ENCODE results near the gene ETV7. TPM values are rescaled to one million over a fixed set of nuclear protein-coding genes. Genes with fewer than 3 reads are reported as not detected.

Gene ETV7
- total RNA-seq, 2 experiments from 2014 or later, result 0.33 to 0.73 TPM

GRCh38 chr6:36350082-36350481, 37.4 kb downstream of the ETV7 start:
- H3K9me3 Mint-ChIP-seq, result no peaks in the 10 kb centered on the region
- no peaks in the 10 kb centered on the region for H3K36me3 Mint-ChIP-seq (ENCODE audit: low read depth)
- ChIA-PET POLR2A (no interaction called here), CTCF (interaction anchor here (1.6 to 2.5 kb wide), 2 partner anchors 9 to 47 kb away, joined by 4 to 10 read pairs; no protein-coding TSS in a partner anchor)
- H3K27ac Mint-ChIP-seq, result no peak overlapping the region
- no peak for DNase-seq
- TF ChIP-seq CTCF (IDR thresholded peaks at IDR 0.05), result no peak
- H3K27ac ChIP-seq (ENCODE audit: low read depth in 1 of 2, low read length in 2 of 2), result no peak overlapping the region
- no peaks in the 10 kb centered on the region for H3K36me3 ChIP-seq (ENCODE audit: insufficient read depth, low read length)
- intact Hi-C loops (cut with DNase I, micrococcal nuclease), result loop anchor here in 1 of 2 experiments (10.0 kb wide), 1 partner anchor 255 kb away; no protein-coding TSS in a partner anchor
- H3K4me1 ChIP-seq (ENCODE audit: insufficient read depth, low read length), result no peaks in the 10 kb centered on the region
- no peaks in the 10 kb centered on the region for H3K9me3 ChIP-seq (ENCODE audit: control insufficient read depth in 1 of 2, insufficient read depth in 1 of 2, low read length in 2 of 2)
- H3K4me3 ChIP-seq (ENCODE audit: low read length), result no peak overlapping the region
- H3K27me3 Mint-ChIP-seq, result no peaks in the 10 kb centered on the region
- no peak for ATAC-seq (ENCODE audit: poor library complexity)
- H3K4me1 Mint-ChIP-seq (ENCODE audit: low read depth), result no peaks in the 10 kb centered on the region
- H3K4me3 Mint-ChIP-seq, result no peak overlapping the region
- no peaks in the 10 kb centered on the region for H3K27me3 ChIP-seq (ENCODE audit: control insufficient read depth in 1 of 2, insufficient read depth in 2 of 2, low read length in 2 of 2)

- Mint-ChIP-seq H3K36me3 (ENCODE audit: low read depth) (no peaks in the 10 kb centered on the region), H3K4me1 (ENCODE audit: low read depth) (no peaks in the 10 kb centered on the region), H3K4me3 (no peak overlapping the region), H3K9me3 (no peaks in the 10 kb centered on the region), H3K27me3 (no peaks in the 10 kb centered on the region), H3K27ac (no peak overlapping the region)
- no peak overlapping the region for H3K27ac ChIP-seq (ENCODE audit: low read depth in 1 of 2, low read length in 2 of 2)
- no peaks in the 10 kb centered on the region for H3K4me1 ChIP-seq (ENCODE audit: insufficient read depth, low read length)
- H3K27me3 ChIP-seq (ENCODE audit: control insufficient read depth in 1 of 2, insufficient read depth in 2 of 2, low read length in 2 of 2), result no peaks in the 10 kb centered on the region
- ChIA-PET POLR2A (no interaction called here), CTCF (interaction anchor here (1.6 to 2.5 kb wide), 2 partner anchors 8 to 47 kb away, joined by 4 to 10 read pairs; no protein-coding TSS in a partner anchor)
- H3K36me3 ChIP-seq (ENCODE audit: insufficient read depth, low read length), result no peaks in the 10 kb centered on the region
- intact Hi-C loops (cut with DNase I, micrococcal nuclease), result no loop called here
- no peak overlapping the region for H3K4me3 ChIP-seq (ENCODE audit: low read length)
- no peaks in the 10 kb centered on the region for H3K9me3 ChIP-seq (ENCODE audit: control insufficient read depth in 1 of 2, insufficient read depth in 1 of 2, low read length in 2 of 2)
- peak in 10 of 14 experiments; percentile 14 to 50 (median 34) for DNase-seq
- peak; percentile 76 for ATAC-seq (ENCODE audit: poor library complexity)
- TF ChIP-seq CTCF (IDR thresholded peaks at IDR 0.05), result no peak
These were observed 38.2 kb downstream of the ETV7 start for GRCh38 chr6:36349240-36349639.

GRCh38 chr6:36347621-36348020, 39.8 kb downstream of the ETV7 start:
- no peaks in the 10 kb centered on the region for H3K36me3 Mint-ChIP-seq (ENCODE audit: low read depth)
- POLR2A ChIA-PET, result no interaction called here
- DNase-seq (no peak), ATAC-seq (ENCODE audit: poor library complexity) (no peak)
- CTCF ChIA-PET, result interaction anchor here (1.6 kb wide), 1 partner anchor 45 kb away, joined by 7 read pairs; no protein-coding TSS in a partner anchor
- Histone ChIP-seq H3K4me3 (ENCODE audit: low read length) (no peak overlapping the region), H3K36me3 (ENCODE audit: insufficient read depth, low read length) (no peaks in the 10 kb centered on the region), H3K4me1 (ENCODE audit: insufficient read depth, low read length) (no peaks in the 10 kb centered on the region), H3K27ac (ENCODE audit: low read depth in 1 of 2, low read length in 2 of 2) (no peak overlapping the region), H3K27me3 (ENCODE audit: control insufficient read depth in 1 of 2, insufficient read depth in 2 of 2, low read length in 2 of 2) (no peaks in the 10 kb centered on the region), H3K9me3 (ENCODE audit: control insufficient read depth in 1 of 2, insufficient read depth in 1 of 2, low read length in 2 of 2) (no peaks in the 10 kb centered on the region)
- H3K27ac Mint-ChIP-seq, result no peak overlapping the region
- no peak overlapping the region for H3K4me3 Mint-ChIP-seq
- H3K9me3 Mint-ChIP-seq, result no peaks in the 10 kb centered on the region
- intact Hi-C loops (cut with DNase I, micrococcal nuclease), result no loop called here
- H3K27me3 Mint-ChIP-seq, result no peaks in the 10 kb centered on the region
- no peaks in the 10 kb centered on the region for H3K4me1 Mint-ChIP-seq (ENCODE audit: low read depth)
- no peak for TF ChIP-seq CTCF (IDR thresholded peaks at IDR 0.05)
